IMR-90 (cell line): Measurements from ENCODE around the gene MYBPH. TPM values are rescaled to one million over a fixed set of nuclear protein-coding genes. Genes with fewer than 3 reads are reported as not detected.

Source experiments
- ATAC-seq: fragments of 200-7000 bp; cut with Tn5 transposase; 2 replicates; pipeline ENCODE4 v1.9.1; 2020; ENCODE audit warnings: low read depth, mild to moderate bottlenecking, moderate library complexity
- BruUV-seq: library from RNA; stranded (reverse); fragments of 400-500 nt; replicated peaks from 2 replicates; lab custom pipeline; 2021; lab: Mats Ljungman, UMichigan
- CTCF ChIA-PET: fragments of 300-600 bp; formaldehyde crosslinking; extraction: SDS; loops from one replicate; lab custom pipeline; 2021; ENCODE audit warnings: antibody characterized with exemption; lab: Yijun Ruan, JAX
- POLR2A ChIA-PET: fragments of 300-600 bp; sonication (Branson Sonifier 250); formaldehyde crosslinking; loops from one replicate; lab custom pipeline; 2022; ENCODE audit warnings: antibody characterized with exemption; ENCODE audit not compliant: unreplicated experiment; lab: Charles Lee
- DNase-seq: peaks from one replicate; pipeline ENCODE4 v3.0.0; 2013
- H2AFZ ChIP-seq: replicated peaks from 2 replicates; pipeline ENCODE3; 2013; ENCODE audit warnings: low read length, mild to moderate bottlenecking; ENCODE audit not compliant: poor library complexity
- H2AK5ac ChIP-seq: 2 replicates; pipeline ENCODE4 v1.6.1; 2013; ENCODE audit warnings: low read depth, low read length, inconsistent platforms
- H2AK9ac ChIP-seq: replicated peaks from 2 replicates; pipeline ENCODE3; 2013; ENCODE audit warnings: mild to moderate bottlenecking, low read depth, low read length, moderate library complexity; ENCODE audit not compliant: poor library complexity
- H2BK120ac ChIP-seq: 2 replicates; pipeline ENCODE4 v1.6.1; 2013; ENCODE audit warnings: low read depth, low read length, inconsistent platforms
- H2BK15ac ChIP-seq: 3 replicates; pipeline ENCODE4 v1.6.1; 2013; ENCODE audit warnings: low read depth, low read length, inconsistent platforms
- H2BK20ac ChIP-seq: 2 replicates; pipeline ENCODE4 v1.6.1; 2013; ENCODE audit warnings: low read depth, mild to moderate bottlenecking, inconsistent platforms, low read length, moderate library complexity
- H2BK5ac ChIP-seq: 2 replicates; pipeline ENCODE4 v1.6.1; 2013; ENCODE audit warnings: mild to moderate bottlenecking, low read depth, low read length, inconsistent platforms; ENCODE audit not compliant: poor library complexity, severe bottlenecking
- H3K14ac ChIP-seq: replicated peaks from 2 replicates; pipeline ENCODE4 v1.6.1; 2013; ENCODE audit warnings: low read depth, low read length, inconsistent platforms
- H3K18ac ChIP-seq: 2 replicates; pipeline ENCODE4 v1.6.1; 2013; ENCODE audit warnings: low read depth, low read length, control low read depth
- H3K23ac ChIP-seq: 2 replicates; pipeline ENCODE4 v1.6.1; 2013; ENCODE audit warnings: low read depth, low read length, inconsistent platforms
- H3K27ac ChIP-seq: 2 replicates; pipeline ENCODE4 v1.5.1; 2013; ENCODE audit warnings: mild to moderate bottlenecking, control low read depth, low read length; ENCODE audit not compliant: insufficient read depth
- H3K27me3 ChIP-seq: 2 replicates; pipeline ENCODE4 v1.6.1; 2013; ENCODE audit warnings: low read length; ENCODE audit not compliant: control insufficient read depth, insufficient read depth
- H3K36me3 ChIP-seq: 2 replicates; pipeline ENCODE4 v1.6.1; 2013; ENCODE audit warnings: low read length, mixed read lengths; ENCODE audit not compliant: control insufficient read depth, insufficient read depth
- H3K4ac ChIP-seq: 2 replicates; pipeline ENCODE4 v1.6.1; 2013; ENCODE audit warnings: low read depth, low read length, inconsistent platforms
- H3K4me1 ChIP-seq: 2 replicates; pipeline ENCODE4 v1.6.1; 2013; ENCODE audit warnings: low read length, mixed read lengths; ENCODE audit not compliant: control insufficient read depth, insufficient read depth
- H3K4me2 ChIP-seq: 2 replicates; pipeline ENCODE4 v1.6.1; 2013; ENCODE audit warnings: low read depth, mild to moderate bottlenecking, control low read depth, low read length, moderate library complexity
- H3K4me3 ChIP-seq: 2 replicates; pipeline ENCODE4 v1.5.1; 2013; ENCODE audit warnings: low read depth, mild to moderate bottlenecking, control low read depth, low read length, moderate library complexity; ENCODE audit not compliant: insufficient read depth
- H3K56ac ChIP-seq: 2 replicates; pipeline ENCODE4 v1.6.1; 2013; ENCODE audit warnings: low read length, inconsistent platforms; ENCODE audit not compliant: insufficient read depth; ENCODE audit errors: extremely low read depth
- H3K79me1 ChIP-seq, 2 experiments: 2 replicates each; pipeline ENCODE4 v1.6.1; 2013; ENCODE audit warnings: low read length in 2 of 2, inconsistent platforms in 1 of 2, low read depth in 1 of 2
- H3K9ac ChIP-seq: 2 replicates; pipeline ENCODE4 v1.6.1; 2013; ENCODE audit warnings: low read depth, low read length, control low read depth
- H3K9me1 ChIP-seq: 2 replicates; pipeline ENCODE4 v1.6.1; 2013; ENCODE audit warnings: low read length, inconsistent platforms; ENCODE audit not compliant: insufficient read depth
- H3K9me3 ChIP-seq: 2 replicates; pipeline ENCODE4 v1.6.1; 2013; ENCODE audit warnings: low read length; ENCODE audit not compliant: control insufficient read depth, insufficient read depth
- H4K20me1 ChIP-seq: 2 replicates; pipeline ENCODE4 v1.6.1; 2013; ENCODE audit warnings: low read length, inconsistent platforms; ENCODE audit not compliant: insufficient read depth
- H4K5ac ChIP-seq: 2 replicates; pipeline ENCODE4 v1.6.1; 2013; ENCODE audit warnings: mild to moderate bottlenecking, low read depth, low read length, control low read depth
- H4K8ac ChIP-seq, 2 experiments: 2 replicates each; pipeline ENCODE4 v1.6.1; 2013; ENCODE audit warnings: low read depth in 2 of 2, low read length in 2 of 2, control low read depth in 1 of 2, inconsistent platforms in 1 of 2
- H4K91ac ChIP-seq: 2 replicates; pipeline ENCODE4 v1.6.1; 2013; ENCODE audit warnings: low read depth, low read length, inconsistent platforms; ENCODE audit not compliant: insufficient read depth
- FOS ChIP-seq: fragments of 150-350 bp; IDR thresholded peaks from 2 replicates; pipeline ENCODE4 v1.6.1; 2016; ENCODE audit warnings: low read depth, low read length
- MAFK ChIP-seq: IDR thresholded peaks from 2 replicates; pipeline ENCODE4 v1.6.1; 2012; ENCODE audit warnings: low read depth, low read length, improper control_type of control experiment
- MAZ ChIP-seq: IDR thresholded peaks from 2 replicates; pipeline ENCODE4 v1.6.1; 2012; ENCODE audit warnings: low read depth, mild to moderate bottlenecking, low read length, improper control_type of control experiment, moderate library complexity, borderline replicate concordance
- MXI1 ChIP-seq: IDR thresholded peaks from 2 replicates; pipeline ENCODE4 v1.6.1; 2012; ENCODE audit warnings: low read depth, mild to moderate bottlenecking, low read length, moderate library complexity, borderline replicate concordance
- NFE2L2 ChIP-seq: fragments of 150-350 bp; IDR thresholded peaks from 2 replicates; pipeline ENCODE4 v1.6.1; 2016; ENCODE audit warnings: low read depth, mild to moderate bottlenecking, low read length
- RAD21 ChIP-seq: IDR thresholded peaks from 2 replicates; pipeline ENCODE4 v1.6.1; 2012; ENCODE audit warnings: low read length, improper control_type of control experiment
- RCOR1 ChIP-seq: IDR thresholded peaks from 2 replicates; pipeline ENCODE4 v1.6.1; 2012; ENCODE audit warnings: mild to moderate bottlenecking, low read length, improper control_type of control experiment; ENCODE audit not compliant: insufficient replicate concordance
- SMC3 ChIP-seq: fragments of 150-350 bp; IDR thresholded peaks from 2 replicates; pipeline ENCODE4 v1.6.1; 2016; ENCODE audit warnings: low read depth, mild to moderate bottlenecking, antibody characterized with exemption, low read length, moderate library complexity
- WGBS, 2 experiments: methylation state at CpG; one replicate each; pipeline versions ENCODE4 v1.1.5 to v1.1.7; 2013; ENCODE audit warnings: missing lambda C conversion rate in 2 of 2; ENCODE audit not compliant: insufficient read length in 1 of 2; ENCODE audit errors: extremely low coverage in 2 of 2; 5-methylcytosine and 5-hydroxymethylcytosine counted together
- dilution Hi-C: fragments of 300-500 bp; cut with HindIII; formaldehyde crosslinking; loops from one replicate; pipeline ENCODE4 v1.14.3; 2018; ENCODE audit warnings: low sequenced_read_pairs; ENCODE audit not compliant: unreplicated experiment
- in situ Hi-C: fragments of 300-500 bp; cut with MboI; formaldehyde crosslinking; loops from 3 replicates; pipeline ENCODE4 v1.14.3; 2019; ENCODE audit warnings: low sequenced_read_pairs, inconsistent platforms, mixed read lengths
- intact Hi-C: fragments of 100-400 bp; cut with micrococcal nuclease; formaldehyde crosslinking; loops from 2 replicates; pipeline ENCODE4 v1.10.0; 2022
- polyA plus RNA-seq, 3 experiments: library from polyadenylated mRNA; depleted of rRNA; stranded (reverse); fragments of >200 nt; gene quantifications; 2 replicates each; pipeline ENCODE4 v1.2.3, GENCODE V29; 2012; ENCODE audit warnings: low replicate concordance in 1 of 3
- total RNA-seq: library from RNA; depleted of rRNA; stranded (reverse); fragments of >200 nt; gene quantifications from 2 replicates; pipeline ENCODE4 v1.2.3, GENCODE V29; 2012
- TF ChIP-seq, protein P1 (sequence below): fragments of 150-350 bp; IDR thresholded peaks from 2 replicates; pipeline ENCODE4 v1.6.1; 2017; ENCODE audit warnings: mild to moderate bottlenecking, antibody characterized with exemption, low read length, low read depth

MYBPH gene
- total and polyA plus RNA-seq, 2 of the 4 experiments (the other 2 are of a cell fraction): not detected

DNA sequence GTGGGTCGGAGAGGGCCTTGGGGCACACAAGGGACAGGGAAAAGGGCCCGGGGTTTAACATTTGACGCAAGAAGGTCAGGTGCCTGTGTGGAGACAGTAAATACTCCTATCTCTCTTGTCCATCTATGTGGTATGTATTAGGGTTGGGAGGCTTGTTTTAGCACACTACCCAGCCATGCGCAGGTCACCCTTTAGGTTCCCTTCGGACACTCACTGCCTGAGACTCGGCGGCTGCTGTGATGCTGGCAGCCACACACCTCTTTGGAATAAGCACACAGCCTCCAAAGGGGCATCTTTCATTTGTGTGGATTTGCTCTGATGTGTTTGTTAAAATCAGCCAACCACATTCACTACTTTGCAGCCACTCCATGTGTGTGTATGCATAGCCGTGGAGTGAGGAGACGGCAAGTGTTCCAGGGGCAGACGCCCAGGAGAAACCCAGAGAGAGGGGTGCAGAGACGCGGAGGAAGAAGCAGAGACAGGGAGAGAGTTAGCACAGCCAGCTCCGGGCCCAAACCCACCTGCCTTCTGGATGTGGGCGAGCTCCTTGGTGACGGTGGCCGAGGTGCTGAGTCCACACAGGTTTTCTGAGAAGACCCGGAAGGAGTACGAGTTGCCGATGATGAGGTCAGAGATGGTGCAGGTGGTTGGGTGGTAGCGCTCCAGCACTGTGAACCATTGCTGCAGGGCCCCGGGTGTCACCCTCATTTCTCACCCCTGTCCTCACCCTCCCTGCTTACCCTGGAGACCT, 5.7 kb downstream of the MYBPH start:
- Histone ChIP-seq H3K18ac (no peak overlapping the region), H3K56ac (no peak overlapping the region), H2AK9ac (no peak overlapping the region), H2BK5ac (no peak overlapping the region), H3K4me1 (no peaks in the 10 kb centered on the region), H2AFZ (no peak overlapping the region), H2BK20ac (no peak overlapping the region), H3K27me3 (peaks cover 5% of the 10 kb centered on the region; the same call in 1 of the 2 replicates), H3K9ac (no peak overlapping the region), H3K79me1 (no peaks in the 10 kb centered on the region), H3K4ac (no peak overlapping the region), H2AK5ac (no peak overlapping the region), H3K14ac (no peak overlapping the region), H2BK120ac (no peak overlapping the region), H3K9me3 (no peaks in the 10 kb centered on the region), H3K27ac (no peak overlapping the region), H4K20me1 (no peaks in the 10 kb centered on the region), H2BK15ac (no peak overlapping the region), H3K23ac (no peak overlapping the region), H3K36me3 (no peaks in the 10 kb centered on the region), H4K5ac (no peak overlapping the region), H4K91ac (no peak overlapping the region), H3K4me3 (no peak overlapping the region), H3K4me2 (no peak overlapping the region), H4K8ac (no peak overlapping the region), H3K9me1 (no peaks in the 10 kb centered on the region)
- ChIA-PET POLR2A (no interaction called here), CTCF (no interaction called here)
- WGBS, 2 experiments: 90% methylated on average over 2 of the region's 21 CpGs; no CpG with 5 or more reads in 1 of the 2 experiments
- dilution Hi-C loops: no loop called here
- BruUV-seq: no TSS peak
- in situ Hi-C loops: no loop called here
- no peak for ATAC-seq
- intact Hi-C loops: no loop called here
- no peak for DNase-seq
- TF ChIP-seq MXI1: no peak
- TF ChIP-seq RCOR1: no peak
- TF ChIP-seq, protein P1, sequence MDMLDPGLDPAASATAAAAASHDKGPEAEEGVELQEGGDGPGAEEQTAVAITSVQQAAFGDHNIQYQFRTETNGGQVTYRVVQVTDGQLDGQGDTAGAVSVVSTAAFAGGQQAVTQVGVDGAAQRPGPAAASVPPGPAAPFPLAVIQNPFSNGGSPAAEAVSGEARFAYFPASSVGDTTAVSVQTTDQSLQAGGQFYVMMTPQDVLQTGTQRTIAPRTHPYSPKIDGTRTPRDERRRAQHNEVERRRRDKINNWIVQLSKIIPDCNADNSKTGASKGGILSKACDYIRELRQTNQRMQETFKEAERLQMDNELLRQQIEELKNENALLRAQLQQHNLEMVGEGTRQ: no peak
- TF ChIP-seq NFE2L2: no peak
- no peak for TF ChIP-seq FOS
- no peak for TF ChIP-seq SMC3
- TF ChIP-seq MAZ: no peak
- no peak for TF ChIP-seq RAD21
- no peak for TF ChIP-seq MAFK
